ENCODE data around the gene IQCH. TPM values are rescaled to one million over a fixed set of nuclear protein-coding genes. Genes with fewer than 3 reads are reported as not detected.

The IQCH gene
- total RNA-seq, 3 donors from 2014 or later (not counting 1 experiment from before 2014, with no cell fraction given) = 0.78 to 1.4 (median 0.86) TPM

GRCh38 chr15:67327737-67328136 is 73.2 kb downstream of the IQCH start:
- Histone ChIP-seq H3K4me3 (ENCODE audit: low read length) (no peak overlapping the region), H3K27ac (ENCODE audit: low read length) (no peak overlapping the region), H3K36me3 (ENCODE audit: control insufficient read depth, insufficient read depth, low read length) (no peaks in the 10 kb centered on the region), H3K9me3 (ENCODE audit: control insufficient read depth, insufficient read depth, low read length) (no peaks in the 10 kb centered on the region), H3K4me1 (ENCODE audit: control insufficient read depth, insufficient read depth, low read length) (no peaks in the 10 kb centered on the region), H3K27me3 (ENCODE audit: control insufficient read depth, insufficient read depth, low read length) (no peaks in the 10 kb centered on the region)
- no peaks in the 10 kb centered on the region for H3K9me3 Mint-ChIP-seq
- no peak overlapping the region for H3K4me3 Mint-ChIP-seq
- no peak for TF ChIP-seq CTCF (IDR thresholded peaks at IDR 0.05)
- H3K27me3 Mint-ChIP-seq (ENCODE audit: low read depth in 2 of 2) = peaks cover 11 to 33% of the 10 kb centered on the region in 2 donors
- no peak for ATAC-seq
- no peak overlapping the region for H3K27ac Mint-ChIP-seq
- H3K4me1 Mint-ChIP-seq = no peaks in the 10 kb centered on the region
- peaks cover 7% of the 10 kb centered on the region for H3K36me3 Mint-ChIP-seq
- DNase-seq = no peak
- intact Hi-C loops (cut with micrococcal nuclease) = no loop called here

- peaks cover 7% of the 10 kb centered on the region for H3K36me3 Mint-ChIP-seq
- intact Hi-C loops (cut with micrococcal nuclease) = no loop called here
These were observed 75.6 kb downstream of the IQCH start for GRCh38 chr15:67329984-67330733.

DNA sequence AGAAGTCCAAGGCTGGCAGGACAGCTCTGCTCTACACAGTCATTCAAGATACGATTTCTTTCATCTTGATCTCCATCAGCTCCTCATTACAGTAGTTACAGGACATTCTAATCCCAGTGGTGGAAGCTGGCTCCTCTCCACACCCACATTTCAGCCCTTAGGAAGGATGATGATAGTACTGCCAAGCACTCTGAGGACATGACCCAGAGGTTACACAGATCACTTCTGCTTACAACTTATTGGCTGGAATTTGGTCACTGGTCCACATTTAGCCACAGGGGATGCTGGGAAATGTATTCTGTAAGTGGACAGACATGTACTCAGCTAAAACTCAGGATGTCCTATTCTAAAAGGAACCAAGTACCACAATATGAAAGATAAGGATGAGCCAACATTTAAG is 77.1 kb downstream of the IQCH start:
- ATAC-seq = no peak
- no peak overlapping the region for H3K27ac ChIP-seq (ENCODE audit: low read length)
- no peaks in the 10 kb centered on the region for H3K36me3 ChIP-seq (ENCODE audit: control insufficient read depth, insufficient read depth, low read length)
- intact Hi-C loops (cut with micrococcal nuclease) = no loop called here
- no peak for DNase-seq
- peaks cover 11 to 24% of the 10 kb centered on the region in 2 donors for H3K27me3 Mint-ChIP-seq (ENCODE audit: low read depth in 2 of 2)
- H3K4me3 ChIP-seq (ENCODE audit: low read length) = no peak overlapping the region
- H3K9me3 ChIP-seq (ENCODE audit: control insufficient read depth, insufficient read depth, low read length) = no peaks in the 10 kb centered on the region
- peaks cover 7% of the 10 kb centered on the region for H3K36me3 Mint-ChIP-seq
- no peak overlapping the region for H3K27ac Mint-ChIP-seq
- no peak overlapping the region for H3K4me3 Mint-ChIP-seq
- no peaks in the 10 kb centered on the region for H3K4me1 Mint-ChIP-seq
- TF ChIP-seq CTCF (IDR thresholded peaks at IDR 0.05) = no peak
- no peaks in the 10 kb centered on the region for H3K4me1 ChIP-seq (ENCODE audit: control insufficient read depth, insufficient read depth, low read length)
- 94% methylated on average over 1 of the region's 1 CpG for WGBS (ENCODE audit: insufficient coverage)
- H3K9me3 Mint-ChIP-seq = no peaks in the 10 kb centered on the region
- H3K27me3 ChIP-seq (ENCODE audit: control insufficient read depth, insufficient read depth, low read length) = no peaks in the 10 kb centered on the region

More at GRCh38 chr15:67329984-67330733, 75.6 kb downstream of the IQCH start:
- TF ChIP-seq CTCF (IDR thresholded peaks at IDR 0.05) = no peak
- Mint-ChIP-seq H3K4me1 (no peaks in the 10 kb centered on the region), H3K9me3 (no peaks in the 10 kb centered on the region), H3K27me3 (ENCODE audit: low read depth in 2 of 2) (peaks cover 11 to 24% of the 10 kb centered on the region in 2 donors), H3K4me3 (no peak overlapping the region), H3K27ac (no peak overlapping the region)
- no peak for ATAC-seq
- Histone ChIP-seq H3K27me3 (ENCODE audit: control insufficient read depth, insufficient read depth, low read length) (no peaks in the 10 kb centered on the region), H3K4me1 (ENCODE audit: control insufficient read depth, insufficient read depth, low read length) (no peaks in the 10 kb centered on the region), H3K36me3 (ENCODE audit: control insufficient read depth, insufficient read depth, low read length) (no peaks in the 10 kb centered on the region), H3K4me3 (ENCODE audit: low read length) (no peak overlapping the region), H3K9me3 (ENCODE audit: control insufficient read depth, insufficient read depth, low read length) (no peaks in the 10 kb centered on the region), H3K27ac (ENCODE audit: low read length) (no peak overlapping the region)
- WGBS (ENCODE audit: insufficient coverage) = 82% methylated on average over 4 of the region's 4 CpGs
- DNase-seq = no peak

DNA sequence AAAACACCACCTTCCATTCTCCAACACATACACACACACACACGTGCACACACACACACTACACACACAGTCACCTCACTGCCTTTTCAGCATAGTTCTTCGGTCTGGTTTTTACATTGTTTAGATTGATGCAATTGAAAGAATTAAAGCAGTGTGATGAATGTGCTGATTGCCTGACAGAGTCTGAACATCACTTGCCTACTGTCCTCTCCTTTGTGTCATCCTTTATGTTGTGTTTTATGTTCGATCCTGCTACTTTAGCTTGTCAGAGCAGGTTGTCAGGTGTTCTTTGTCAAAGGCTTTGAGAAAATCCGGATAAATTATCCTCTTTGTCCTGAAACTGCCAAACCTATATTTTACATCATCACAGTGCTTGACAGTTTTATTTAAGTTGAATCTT is 80.4 kb downstream of the IQCH start:
- Histone ChIP-seq H3K9me3 (ENCODE audit: control insufficient read depth, insufficient read depth, low read length) (no peaks in the 10 kb centered on the region), H3K4me1 (ENCODE audit: control insufficient read depth, insufficient read depth, low read length) (no peaks in the 10 kb centered on the region), H3K27ac (ENCODE audit: low read length) (no peak overlapping the region), H3K27me3 (ENCODE audit: control insufficient read depth, insufficient read depth, low read length) (no peaks in the 10 kb centered on the region), H3K36me3 (ENCODE audit: control insufficient read depth, insufficient read depth, low read length) (no peaks in the 10 kb centered on the region), H3K4me3 (ENCODE audit: low read length) (no peak overlapping the region)
- peaks cover 7 to 13% of the 10 kb centered on the region in 2 donors for H3K27me3 Mint-ChIP-seq (ENCODE audit: low read depth in 2 of 2)
- no peak for TF ChIP-seq CTCF (IDR thresholded peaks at IDR 0.05)
- no peak overlapping the region for H3K27ac Mint-ChIP-seq
- no peaks in the 10 kb centered on the region for H3K9me3 Mint-ChIP-seq
- DNase-seq = no peak
- WGBS (ENCODE audit: insufficient coverage) = 96% methylated on average over 3 of the region's 4 CpGs
- H3K4me3 Mint-ChIP-seq = no peak overlapping the region
- H3K4me1 Mint-ChIP-seq = no peaks in the 10 kb centered on the region
- intact Hi-C loops (cut with micrococcal nuclease) = no loop called here
- no peak for ATAC-seq
- no peaks in the 10 kb centered on the region for H3K36me3 Mint-ChIP-seq
